Liver (tissue), 9 donors: ENCODE results near the gene HOXD12. TPM values are rescaled to one million over a fixed set of nuclear protein-coding genes. Genes with fewer than 3 reads are reported as not detected.

Experiments used
- DNase-seq: peaks from one replicate; pipeline ENCODE4 v3.0.0-alpha.2; 2017; ENCODE audit warnings: low spot score
- H3K27ac ChIP-seq, 2 donors: one replicate each; pipeline ENCODE4 v1.7.0; 2013; ENCODE audit warnings: inconsistent platforms in 2 of 2, low read length in 2 of 2, control low read depth in 1 of 2, low read depth in 1 of 2, mild to moderate bottlenecking in 1 of 2
- H3K27me3 ChIP-seq, 4 donors: one replicate each; pipeline versions ENCODE4 v1.6.1 to v1.7.0; 2013; ENCODE audit warnings: low read length in 3 of 4, inconsistent platforms in 1 of 4, mild to moderate bottlenecking in 1 of 4, moderate library complexity in 1 of 4; ENCODE audit not compliant: control insufficient read depth in 4 of 4, insufficient read depth in 4 of 4
- H3K36me3 ChIP-seq, 4 donors: one replicate each; pipeline versions ENCODE4 v1.6.1 to v1.7.0; 2013; ENCODE audit warnings: low read length in 3 of 4, mild to moderate bottlenecking in 3 of 4, low read depth in 1 of 4, moderate library complexity in 1 of 4; ENCODE audit not compliant: control insufficient read depth in 4 of 4, insufficient read depth in 3 of 4
- H3K4me1 ChIP-seq, 4 donors: one replicate each; pipeline versions ENCODE4 v1.6.1 to v1.7.0; 2013; ENCODE audit warnings: low read length in 3 of 4, mild to moderate bottlenecking in 3 of 4, moderate library complexity in 1 of 4; ENCODE audit not compliant: control insufficient read depth in 4 of 4, insufficient read depth in 4 of 4
- H3K4me3 ChIP-seq, 3 donors: one replicate each; pipeline versions ENCODE4 v1.6.1 to v1.7.0; 2013; ENCODE audit warnings: low read length in 3 of 3, control low read depth in 1 of 3, low read depth in 1 of 3, mild to moderate bottlenecking in 1 of 3
- H3K9ac ChIP-seq, 2 donors: one replicate each; pipeline ENCODE4 v1.7.0; 2013; ENCODE audit warnings: low read length in 2 of 2, mild to moderate bottlenecking in 2 of 2, moderate library complexity in 2 of 2, control low read depth in 1 of 2, low read depth in 1 of 2
- H3K9me3 ChIP-seq, 4 donors: one replicate each; pipeline versions ENCODE4 v1.6.1 to v1.7.0; 2013; ENCODE audit warnings: low read length in 3 of 4; ENCODE audit not compliant: control insufficient read depth in 4 of 4
- CTCF ChIP-seq: fragments of 150-350 bp; IDR thresholded peaks from 2 replicates; pipeline ENCODE4 v1.5.1; 2017; ENCODE audit warnings: improper control_type of control experiment, low read depth, low read length; ENCODE audit not compliant: missing input control
- GABPA ChIP-seq, 2 donors: IDR thresholded peaks in 1 of 2; conservative IDR thresholded peaks in 1 of 2; 2 replicates each; pipeline ENCODE4 v1.6.1; 2016; ENCODE audit warnings: antibody characterized with exemption in 2 of 2, mild to moderate bottlenecking in 1 of 2, moderate library complexity in 1 of 2
- HNF4A ChIP-seq, 2 donors: conservative IDR thresholded peaks; 2 replicates each; pipeline ENCODE4 v1.6.1; 2016; ENCODE audit warnings: antibody characterized with exemption in 2 of 2, mild to moderate bottlenecking in 2 of 2
- HNF4G ChIP-seq: IDR thresholded peaks from 2 replicates; pipeline ENCODE4 v1.6.1; 2016; ENCODE audit warnings: antibody characterized with exemption
- MAX ChIP-seq: IDR thresholded peaks from 2 replicates; pipeline ENCODE4 v1.6.1; 2016; ENCODE audit warnings: antibody characterized with exemption
- NR2F2 ChIP-seq: IDR thresholded peaks from 2 replicates; pipeline ENCODE4 v1.6.1; 2016; ENCODE audit warnings: antibody characterized with exemption
- RAD21 ChIP-seq, 2 donors: IDR thresholded peaks; 2 replicates each; pipeline ENCODE4 v1.6.1; 2016; ENCODE audit warnings: antibody characterized with exemption in 2 of 2, mild to moderate bottlenecking in 2 of 2
- REST ChIP-seq: IDR thresholded peaks from 2 replicates; pipeline ENCODE4 v1.6.1; 2016; ENCODE audit warnings: antibody characterized with exemption, mild to moderate bottlenecking
- ZBTB33 ChIP-seq: IDR thresholded peaks from 2 replicates; pipeline ENCODE4 v1.6.1; 2016; ENCODE audit warnings: antibody characterized with exemption
- WGBS: extraction: QIAGEN DNeasy Blood & Tissue Kit; methylation state at CpG from one replicate; pipeline ENCODE4 v1.1.7; 2013; 5-methylcytosine and 5-hydroxymethylcytosine counted together
- polyA plus RNA-seq, 2 donors: library from polyadenylated mRNA; stranded (reverse) in 1 of 2; unstranded in 1 of 2; fragments of 200-250 nt in 1 of 2; fragments of >200 nt in 1 of 2; fragmentation: Nextera tagmentation in 1 of 2; extraction: Ambion mirVana in 1 of 2; gene quantifications; one replicate each; pipeline versions ENCODE4 v1.2.1 to v1.2.3, GENCODE V29; 2013 to 2015
- total RNA-seq, 2 donors: library from RNA; depleted of rRNA; stranded (reverse); fragments of >200 nt; gene quantifications; one replicate each; pipeline ENCODE4 v1.2.3, GENCODE V29; 2014
- TF ChIP-seq, protein P1 (sequence below): IDR thresholded peaks from 2 replicates; pipeline ENCODE4 v1.6.1; 2016; ENCODE audit warnings: antibody characterized with exemption
- donor health status: healthy.
- donor health status: healthy.
- donor health status: healthy.
- donor health status: healthy.
- donor health status: healthy.

The HOXD12 gene
- total and polyA plus RNA-seq, 4 donors: not detected

DNA sequence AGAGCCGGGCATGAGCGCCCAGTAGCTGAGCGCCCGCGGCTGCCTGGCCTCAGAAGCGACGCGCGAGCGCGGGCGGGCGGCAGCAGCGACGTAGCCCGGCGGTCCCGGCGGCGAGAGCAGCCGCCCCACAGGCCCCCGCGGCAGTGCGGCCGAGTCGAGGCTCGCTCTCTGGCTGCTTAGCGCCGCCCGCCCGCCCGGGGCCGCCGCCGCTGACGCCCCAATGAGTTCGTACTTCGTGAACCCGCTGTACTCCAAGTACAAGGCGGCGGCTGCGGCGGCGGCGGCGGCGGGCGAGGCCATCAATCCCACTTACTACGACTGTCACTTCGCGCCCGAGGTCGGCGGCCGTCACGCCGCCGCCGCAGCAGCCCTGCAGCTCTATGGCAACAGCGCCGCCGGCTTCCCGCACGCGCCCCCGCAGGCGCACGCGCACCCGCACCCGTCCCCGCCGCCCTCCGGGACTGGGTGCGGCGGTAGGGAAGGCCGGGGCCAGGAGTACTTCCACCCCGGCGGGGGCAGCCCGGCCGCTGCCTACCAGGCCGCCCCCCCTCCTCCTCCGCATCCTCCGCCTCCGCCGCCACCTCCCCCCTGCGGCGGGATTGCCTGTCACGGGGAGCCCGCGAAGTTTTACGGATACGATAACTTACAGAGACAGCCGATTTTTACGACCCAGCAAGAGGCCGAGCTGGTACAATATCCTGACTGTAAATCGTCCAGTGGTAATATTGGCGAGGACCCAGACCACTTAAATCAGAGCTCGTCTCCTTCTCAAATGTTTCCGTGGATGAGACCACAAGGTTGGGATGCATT lies 30.8 kb downstream of the HOXD12 start:
- 4% methylated on average over 100 of the region's 100 CpGs for WGBS
- H3K9me3 ChIP-seq: peaks cover 0 to 11% (median 0%) of the 10 kb centered on the region in 4 donors
- H3K4me3 ChIP-seq: peak overlapping the region in 1 of 3 donors; percentile 44
- TF ChIP-seq, protein P1, sequence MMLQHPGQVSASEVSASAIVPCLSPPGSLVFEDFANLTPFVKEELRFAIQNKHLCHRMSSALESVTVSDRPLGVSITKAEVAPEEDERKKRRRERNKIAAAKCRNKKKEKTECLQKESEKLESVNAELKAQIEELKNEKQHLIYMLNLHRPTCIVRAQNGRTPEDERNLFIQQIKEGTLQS: no peak
- no peak for TF ChIP-seq RAD21 (IDR thresholded peaks at IDR 0.05)
- no peak for TF ChIP-seq ZBTB33
- no peak for TF ChIP-seq CTCF
- no peak for TF ChIP-seq HNF4G
- no peak for TF ChIP-seq NR2F2
- no peak for TF ChIP-seq HNF4A (conservative IDR thresholded peaks at IDR 0.05)
- no peak for TF ChIP-seq GABPA (IDR thresholded peaks at IDR 0.05 in 1 of 2, conservative IDR thresholded peaks at IDR 0.05 in 1 of 2)
- TF ChIP-seq MAX: no peak
- no peak for TF ChIP-seq REST
- no peak overlapping the region for H3K27ac ChIP-seq
- H3K36me3 ChIP-seq: no peaks in the 10 kb centered on the region
- DNase-seq: no peak
- H3K4me1 ChIP-seq: peaks cover 2 to 14% (median 6%) of the 10 kb centered on the region in 4 donors
- no peak overlapping the region for H3K9ac ChIP-seq
- peaks cover 5 to 65% (median 25%) of the 10 kb centered on the region in 4 donors for H3K27me3 ChIP-seq
